ENCODE measurements around the gene FN1.

GRCh38 chr2:215363039-215363438, 72.8 kb downstream of the FN1 start:
- TF ChIP-seq CTCF (IDR thresholded peaks at IDR 0.05 in 4 of 5, conservative IDR thresholded peaks at IDR 0.05 in 1 of 5) = no peak
- no peak for TF ChIP-seq POLR2A (IDR thresholded peaks at IDR 0.05)

Measured in gastrocnemius medialis (tissue), 4 donors.